Measurements from ENCODE around the gene ADAM22.
"Not testable (repeated sequence)": the region's sequence is repeated elsewhere in the genome, so short reads cannot be mapped to it uniquely, and the experiment has no call there.

ADAM22 gene

GRCh38 chr7:88111140-88111743 is 177.2 kb downstream of the ADAM22 start:
- peak in 1 of 2 experiments; percentile 31 for DNase-seq

DNA sequence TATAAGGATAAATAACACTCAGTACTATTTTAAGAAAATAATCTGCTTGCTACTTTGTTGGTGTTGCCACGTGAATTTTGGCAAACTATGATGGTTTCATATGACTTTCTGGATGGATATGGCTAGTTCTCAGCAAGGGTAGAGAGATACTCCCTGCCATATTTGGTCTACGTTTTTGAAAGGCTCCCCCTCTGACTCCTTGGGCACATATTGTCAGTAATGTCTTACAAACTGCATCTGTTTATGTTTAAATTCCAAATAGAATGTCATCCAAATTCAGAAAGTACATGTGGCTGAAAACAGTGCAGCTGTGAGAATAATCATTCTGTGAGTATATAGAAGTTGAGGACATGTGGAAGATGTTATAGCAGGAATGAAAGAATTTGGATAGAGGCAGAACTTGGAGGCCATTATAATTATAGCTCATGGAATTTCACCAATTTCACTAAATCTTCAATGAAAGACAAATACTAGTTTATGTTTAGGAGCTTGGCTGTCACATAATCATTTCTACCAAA is 178.0 kb downstream of the ADAM22 start:
- no peak for DNase-seq

DNA sequence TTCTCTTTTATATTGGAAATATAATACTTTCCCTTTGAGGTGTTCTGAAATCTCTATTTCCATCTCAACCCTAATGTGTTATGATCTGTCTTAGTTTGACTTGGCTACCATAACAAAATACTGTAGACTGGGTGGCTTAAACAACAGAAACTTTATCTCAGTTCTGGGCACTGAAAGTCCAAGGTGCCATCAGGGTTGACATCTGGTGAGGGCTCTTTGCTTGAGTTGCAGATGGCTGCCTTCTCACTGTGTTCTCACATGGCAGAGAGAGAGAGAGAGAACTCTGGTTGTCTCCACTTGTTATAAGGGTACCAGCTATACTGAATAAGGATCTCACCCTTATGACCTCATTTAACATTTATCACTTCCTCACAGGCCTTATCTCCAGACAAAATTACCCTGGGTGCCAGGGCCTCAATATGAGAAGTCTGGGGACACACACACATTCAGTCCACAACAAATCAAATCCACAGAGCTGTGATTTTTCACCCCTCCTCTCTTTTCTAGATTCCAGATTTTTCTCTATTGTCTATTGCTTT is 181.3 kb downstream of the ADAM22 start:
- DNase-seq: no peak

DNA sequence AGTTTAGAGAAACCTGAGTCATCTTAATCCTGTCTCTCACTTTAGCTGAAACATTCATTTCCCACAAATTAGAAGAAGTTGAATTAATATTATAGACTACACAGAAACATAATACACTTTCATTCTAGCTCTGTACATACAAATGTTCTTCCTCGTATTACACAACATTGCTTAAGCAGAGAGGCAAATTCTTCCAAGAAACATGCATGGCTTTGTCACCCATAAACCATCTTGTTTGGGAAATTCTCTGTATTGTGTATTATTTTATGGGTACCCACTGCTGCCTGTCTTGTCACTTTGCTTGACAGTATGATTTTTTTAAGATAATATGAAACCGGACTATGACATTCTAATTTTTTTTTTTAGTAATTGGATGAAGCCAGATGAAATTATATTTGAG is 181.8 kb downstream of the ADAM22 start:
- DNase-seq: no peak

DNA sequence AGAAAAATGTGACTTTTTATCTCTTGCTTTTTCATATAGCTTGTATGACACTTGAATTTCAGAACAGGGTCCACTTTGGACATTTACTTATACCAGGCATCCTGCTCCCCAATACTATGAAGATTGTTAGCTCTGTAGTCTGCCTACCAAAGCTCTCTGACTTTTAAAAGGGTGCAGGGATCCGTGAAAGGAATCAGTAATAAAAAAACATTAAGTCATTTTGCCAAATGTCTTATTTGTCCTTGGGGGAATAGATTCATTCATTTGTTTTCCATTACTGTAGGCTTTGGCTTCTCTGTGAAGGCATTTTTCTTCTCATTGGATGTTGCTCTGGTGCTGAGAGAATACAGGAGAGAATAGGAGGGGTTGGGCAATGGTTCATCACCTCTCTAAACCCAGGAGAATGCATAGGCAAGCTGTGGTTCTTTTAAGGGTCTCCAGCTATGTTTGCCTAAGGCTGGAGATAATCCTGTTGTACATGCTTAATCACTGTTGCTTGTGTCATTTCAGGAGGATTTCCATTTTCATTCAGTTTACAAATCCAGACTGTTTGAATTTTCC is 182.3 kb downstream of the ADAM22 start:
- DNase-seq: no peak

DNA sequence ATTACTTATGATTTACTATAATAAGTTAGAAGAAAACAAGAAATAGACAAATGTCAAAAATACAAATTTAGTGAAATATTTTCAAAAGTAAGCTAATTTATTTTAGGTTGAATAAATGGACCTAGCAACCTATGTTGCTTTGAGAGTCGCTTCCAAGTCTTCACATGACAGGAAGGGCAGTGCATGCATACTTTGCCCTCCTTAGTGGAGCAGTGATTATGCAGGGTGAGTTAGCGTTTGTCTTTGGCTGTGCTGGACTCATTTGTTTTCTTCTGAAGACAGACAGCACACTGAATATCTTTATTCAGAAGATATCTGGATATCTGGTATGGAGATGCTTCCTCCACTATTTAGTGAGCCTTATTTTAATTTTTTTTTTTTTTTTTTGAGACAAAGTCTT is 183.3 kb downstream of the ADAM22 start:
- DNase-seq: no peak

DNA sequence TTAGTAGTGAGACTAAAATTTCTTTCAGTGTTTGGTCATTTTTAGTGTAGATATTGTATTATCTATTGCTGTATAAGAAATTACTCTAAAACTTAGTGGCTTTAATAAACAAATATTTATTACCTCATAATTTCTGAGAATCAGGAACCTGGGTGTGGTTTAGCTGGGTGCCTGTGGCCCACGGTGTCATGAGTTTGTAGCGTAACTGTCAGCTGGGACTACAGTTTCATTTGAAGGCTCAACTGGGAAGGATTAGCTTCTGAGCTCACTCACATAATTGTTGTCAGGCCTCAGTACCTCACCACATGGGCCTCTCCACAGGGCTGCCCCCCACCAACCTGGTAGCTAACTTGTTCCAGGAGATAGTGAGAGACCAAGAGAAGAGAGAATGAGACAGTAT is 187.3 kb downstream of the ADAM22 start:
- no peak for DNase-seq

DNA sequence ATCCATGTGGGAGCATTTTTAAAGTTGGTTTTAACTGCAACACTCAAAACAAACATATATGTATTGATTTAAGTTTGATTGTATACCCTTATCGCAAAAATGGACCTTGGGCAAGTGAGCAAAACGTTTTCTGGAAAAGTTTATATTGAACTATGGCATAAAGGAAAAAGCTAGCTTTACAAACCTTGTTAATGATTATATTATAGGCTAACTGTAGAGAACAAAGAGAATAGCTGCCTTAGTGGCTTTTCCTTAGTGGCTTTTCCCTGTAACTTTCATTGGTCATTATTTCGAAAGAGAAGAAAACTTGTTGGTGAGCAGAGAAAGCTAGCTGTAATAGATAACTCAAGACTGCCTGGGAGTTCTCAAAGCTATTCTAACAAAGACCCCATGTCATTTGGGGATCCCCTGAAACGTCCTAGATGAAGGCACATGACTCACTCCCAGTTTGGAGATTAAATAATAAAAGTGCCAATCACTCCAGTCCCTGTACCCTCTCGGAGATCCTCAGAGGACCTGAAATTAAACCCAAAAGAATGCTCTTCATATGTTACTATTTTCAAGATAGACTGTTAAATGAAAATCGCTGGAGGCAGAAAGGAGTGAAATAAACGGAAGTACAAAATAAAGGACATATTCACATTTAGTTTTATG is 193.7 kb downstream of the ADAM22 start:
- DNase-seq: no peak

GRCh38 chr7:88132725-88133124 is 198.7 kb downstream of the ADAM22 start:
- no peak for DNase-seq

DNA sequence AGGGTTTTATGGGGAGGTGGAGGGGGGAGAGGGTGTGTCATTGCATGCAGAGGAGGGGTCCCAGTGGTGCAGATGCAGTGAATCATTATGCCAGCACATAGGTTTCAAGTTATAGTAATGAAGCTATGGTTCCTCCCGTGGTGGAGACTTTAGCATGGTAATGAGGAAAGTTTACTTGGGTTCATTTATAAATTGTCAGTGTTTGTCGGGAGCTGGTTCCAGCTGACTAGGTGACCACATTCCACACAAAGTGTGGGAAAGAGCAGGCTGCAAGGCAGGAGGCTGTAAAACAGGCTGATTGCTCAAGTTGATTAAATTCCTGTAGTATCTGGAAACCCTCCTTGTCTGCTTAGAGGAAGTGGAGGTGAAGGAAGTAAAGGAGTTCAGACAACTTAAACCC is 206.9 kb downstream of the ADAM22 start:
- DNase-seq: no peak

DNA sequence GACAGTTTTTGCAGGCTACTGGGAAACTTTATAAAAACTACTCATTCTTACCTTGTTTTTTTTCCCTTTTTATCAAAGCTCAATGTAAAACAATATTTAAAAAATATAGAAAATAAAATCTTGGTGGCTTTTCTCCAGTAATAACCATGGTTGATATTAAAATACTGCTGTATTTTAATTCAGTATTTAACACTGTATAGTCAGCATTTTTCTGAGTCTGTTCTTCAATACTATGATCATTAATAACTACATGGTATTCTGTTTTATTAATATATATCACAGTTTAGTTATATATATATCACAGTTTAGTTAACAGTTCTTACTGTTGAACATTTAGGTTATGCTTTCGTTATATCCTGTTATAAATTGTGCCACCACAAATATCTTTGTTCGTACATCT is 207.4 kb downstream of the ADAM22 start:
- DNase-seq: no peak

DNA sequence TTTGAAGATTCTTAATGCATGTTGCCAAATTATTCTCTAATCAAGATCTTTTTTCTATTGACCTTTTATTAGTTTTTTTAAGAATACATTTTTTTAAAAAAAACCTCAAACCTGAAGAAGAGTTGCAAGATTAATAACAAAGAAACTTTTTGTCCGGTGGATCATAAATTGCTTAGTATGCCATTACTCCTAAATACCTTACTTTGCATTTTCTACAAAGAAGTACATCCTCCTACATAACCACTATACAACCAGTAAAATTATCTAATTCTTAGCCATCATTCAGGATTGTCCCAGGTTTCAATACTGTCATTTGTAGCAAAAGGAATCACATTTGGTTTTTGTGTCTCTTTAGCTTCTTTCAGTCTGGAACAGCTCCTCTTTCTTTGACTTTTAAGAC is 207.9 kb downstream of the ADAM22 start:
- no peak for DNase-seq

DNA sequence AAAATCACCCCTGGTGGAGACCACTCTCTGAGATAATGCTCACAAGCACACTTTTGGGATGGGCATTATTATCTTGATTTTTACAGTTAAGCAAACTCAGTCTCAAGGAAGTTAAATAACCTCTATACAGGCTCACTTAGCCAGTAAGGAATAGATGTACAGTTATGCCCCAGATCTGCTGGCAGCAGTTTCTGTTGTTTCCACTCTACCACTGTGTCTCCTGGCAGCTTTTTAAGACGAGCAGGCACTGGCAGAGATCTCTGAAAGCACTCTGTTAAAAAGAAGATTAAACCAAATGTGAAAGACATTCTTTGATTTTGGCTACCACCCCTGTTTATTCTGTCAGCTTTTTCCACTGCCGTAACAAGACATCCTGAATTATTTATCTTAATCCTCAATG is 212.6 kb downstream of the ADAM22 start:
- peak in 1 of 2 experiments; percentile 28 for DNase-seq

DNA sequence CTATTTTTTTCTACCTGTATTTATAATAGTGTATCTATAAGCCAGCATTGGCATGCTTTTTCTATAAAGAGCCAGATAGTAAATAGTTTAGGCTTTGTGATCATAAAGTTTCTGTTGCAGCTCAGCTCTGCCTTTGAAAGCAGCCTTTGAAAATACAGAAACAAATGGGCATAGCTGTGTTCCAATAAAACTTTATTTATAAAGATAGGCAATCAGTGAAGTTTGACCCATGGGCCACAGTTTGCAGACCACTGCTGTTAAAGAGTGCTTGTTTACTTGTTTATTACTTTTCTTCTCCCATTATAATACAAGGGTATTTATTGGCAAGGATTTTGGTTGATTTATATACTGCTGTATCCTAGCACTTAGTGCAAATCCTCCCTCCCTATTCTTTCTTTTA is 213.3 kb downstream of the ADAM22 start:
- no peak for DNase-seq

DNA sequence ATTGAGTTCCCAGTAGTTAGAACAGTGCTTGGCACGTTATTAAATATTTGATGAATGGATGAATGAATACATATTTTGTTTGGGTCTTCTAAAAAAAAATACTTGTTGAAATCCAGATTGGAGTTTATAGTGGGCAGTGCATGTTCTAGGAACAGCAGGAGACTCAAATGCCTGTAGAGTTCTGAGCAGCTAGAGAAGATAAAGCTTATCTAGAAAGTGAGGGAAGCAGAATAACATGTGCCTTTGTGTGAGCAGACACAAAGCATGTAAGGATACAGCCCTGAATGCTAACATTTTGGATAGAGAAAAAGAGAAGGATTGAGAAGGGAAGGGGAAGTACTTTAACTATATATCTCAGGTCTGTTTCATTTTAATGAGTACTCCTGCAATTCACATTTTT is 213.9 kb downstream of the ADAM22 start:
- DNase-seq: no peak

DNA sequence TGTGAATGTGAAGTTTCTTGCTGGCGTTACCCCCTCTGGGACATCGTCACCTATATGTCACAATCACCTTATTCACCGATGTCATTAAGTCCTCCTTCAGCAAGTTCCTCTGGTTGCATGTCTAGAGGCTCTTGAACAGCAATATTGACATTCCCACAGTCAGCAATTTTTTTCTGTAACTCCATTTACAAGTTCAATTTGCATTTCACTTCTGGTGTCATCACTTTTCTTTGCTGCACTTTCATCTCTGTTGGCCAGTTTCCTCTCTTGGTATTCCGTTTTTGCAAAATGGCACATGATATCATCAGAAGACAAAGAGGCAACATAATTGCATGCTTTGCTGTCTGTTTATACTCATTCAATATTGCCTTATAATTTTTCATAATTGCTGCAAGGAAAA is 216.0 kb downstream of the ADAM22 start:
- DNase-seq: no peak

GRCh38 chr7:88151119-88151790 is 217.2 kb downstream of the ADAM22 start:
- peak; percentile 67 to 87 for DNase-seq

DNA sequence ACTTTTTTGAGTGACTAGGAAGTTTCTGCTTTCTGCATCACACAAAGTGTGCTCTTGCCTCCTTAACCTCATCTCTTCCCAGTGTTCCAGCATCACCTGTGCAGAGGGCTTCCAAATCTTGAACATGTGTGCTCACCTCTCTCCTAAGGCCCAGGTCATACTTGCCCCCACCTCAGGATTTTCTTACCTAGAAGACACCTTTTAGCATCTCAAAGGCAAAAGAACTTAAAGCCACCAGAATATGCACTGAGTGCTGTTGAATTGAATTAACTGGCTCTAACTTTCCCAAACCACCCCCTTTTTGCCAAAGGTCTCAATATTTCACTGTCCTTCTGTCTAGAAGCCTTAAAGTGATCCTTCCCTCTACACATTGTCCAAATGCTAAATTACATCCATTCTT is 219.3 kb downstream of the ADAM22 start:
- no peak for DNase-seq

DNA sequence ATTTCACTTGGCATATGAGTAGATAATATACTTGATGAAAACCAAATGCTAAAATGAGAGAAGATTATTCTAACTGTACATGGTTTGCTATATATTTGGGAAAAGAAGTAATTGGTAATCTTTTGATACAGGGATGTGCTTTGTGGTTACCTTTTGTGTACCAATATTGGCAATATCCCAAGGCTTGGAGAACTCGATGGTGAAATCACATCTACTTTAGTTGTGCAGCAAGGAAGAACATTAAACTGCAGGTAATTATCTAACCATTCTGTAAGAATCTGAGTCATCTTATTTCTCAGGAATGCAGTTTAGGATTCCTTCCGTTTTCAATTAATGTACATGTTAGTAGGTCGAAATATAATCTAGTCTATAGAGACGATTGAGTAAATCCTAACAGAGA is 221.7 kb downstream of the ADAM22 start:
- no peak for DNase-seq

DNA sequence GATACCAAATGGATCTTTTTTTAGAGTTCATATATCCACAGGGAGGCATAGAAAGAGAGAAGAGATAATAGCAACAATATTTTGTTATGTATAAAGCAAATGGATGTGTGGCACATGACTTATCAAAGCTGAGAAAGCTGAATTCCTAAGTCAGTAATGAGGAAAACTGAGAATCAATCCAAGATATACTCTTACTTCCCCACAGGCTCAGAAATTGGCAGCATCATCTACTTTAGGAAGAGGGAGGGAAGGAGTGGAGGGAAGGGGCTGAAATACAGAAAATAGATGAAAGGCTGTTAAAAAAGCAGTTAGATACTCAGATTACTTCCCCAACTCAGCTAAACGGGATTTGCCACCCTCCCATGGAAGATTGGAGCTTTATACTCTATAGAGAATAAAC is 222.3 kb downstream of the ADAM22 start:
- DNase-seq: no peak

- not testable (repeated sequence) for DNase-seq
These were observed 225.7 kb downstream of the ADAM22 start for GRCh38 chr7:88159741-88160140.

DNA sequence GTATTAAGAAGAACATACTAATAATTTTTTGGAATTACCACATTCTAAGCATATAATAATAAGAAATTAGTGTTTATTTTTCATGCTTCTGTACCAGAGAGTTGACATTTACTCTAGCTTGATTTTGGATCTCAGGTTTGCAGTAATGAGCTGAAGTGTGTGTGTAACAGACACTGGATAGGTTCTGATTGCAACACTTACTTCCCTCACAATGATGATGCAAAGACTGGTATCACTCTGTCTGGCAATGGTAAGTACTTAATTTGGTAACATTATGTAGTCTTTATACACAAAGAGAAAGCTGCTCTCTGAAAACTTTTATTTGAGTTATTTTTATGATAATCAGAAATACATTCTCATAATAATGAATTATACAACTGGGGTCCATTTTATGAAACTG is 231.6 kb downstream of the ADAM22 start:
- no peak for DNase-seq

DNA sequence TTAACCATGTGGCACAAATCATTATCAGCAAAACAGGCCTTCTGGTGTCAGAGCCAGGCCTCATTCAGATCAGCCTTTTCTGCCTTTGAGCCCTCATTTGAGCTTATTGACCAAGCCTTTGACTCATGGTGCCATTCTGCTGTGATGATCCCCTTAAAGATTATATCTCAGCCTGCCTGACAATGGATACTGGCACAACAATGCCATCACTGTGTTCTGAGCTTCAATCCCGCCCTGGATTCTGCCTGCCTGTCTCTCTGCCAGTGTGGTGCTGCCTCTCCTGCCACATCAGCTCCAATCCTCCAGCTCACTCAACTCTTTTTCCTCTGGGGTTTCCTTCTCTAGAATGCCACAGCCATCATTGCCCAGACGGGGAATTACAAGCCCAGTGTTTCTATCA is 233.2 kb downstream of the ADAM22 start:
- no peak for DNase-seq

DNA sequence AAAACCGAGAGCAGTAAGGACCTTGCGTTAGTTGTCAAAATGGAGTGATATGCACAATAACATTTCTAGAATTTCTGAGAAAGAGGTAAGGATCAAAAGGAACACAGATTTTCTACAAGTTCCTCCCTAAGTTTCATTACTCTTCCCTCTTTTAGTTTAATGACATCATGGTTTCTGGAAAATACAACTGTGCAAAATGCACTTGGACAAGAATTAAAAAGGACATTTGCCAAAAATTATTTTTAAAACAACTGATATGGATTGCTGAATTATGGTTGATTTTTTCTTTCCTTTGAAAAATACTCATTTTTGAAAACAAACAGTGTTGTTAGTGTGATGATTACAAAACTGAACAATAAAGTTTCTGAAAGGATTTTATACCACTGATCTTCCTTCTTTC is 233.7 kb downstream of the ADAM22 start:
- no peak for DNase-seq
